ENCODE measurements around the gene FBXO46. TPM values are rescaled to one million over a fixed set of nuclear protein-coding genes. Genes with fewer than 3 reads are reported as not detected.
A peak's percentile ranks its signal among the peaks of the same experiment; 100 is the strongest.

Gene FBXO46
- total and polyA plus RNA-seq, 2 of the 13 experiments (the other 11 are each of a cell fraction or from before 2014, with no cell fraction given): 6.2 to 6.4 TPM

- TF ChIP-seq, protein P1, sequence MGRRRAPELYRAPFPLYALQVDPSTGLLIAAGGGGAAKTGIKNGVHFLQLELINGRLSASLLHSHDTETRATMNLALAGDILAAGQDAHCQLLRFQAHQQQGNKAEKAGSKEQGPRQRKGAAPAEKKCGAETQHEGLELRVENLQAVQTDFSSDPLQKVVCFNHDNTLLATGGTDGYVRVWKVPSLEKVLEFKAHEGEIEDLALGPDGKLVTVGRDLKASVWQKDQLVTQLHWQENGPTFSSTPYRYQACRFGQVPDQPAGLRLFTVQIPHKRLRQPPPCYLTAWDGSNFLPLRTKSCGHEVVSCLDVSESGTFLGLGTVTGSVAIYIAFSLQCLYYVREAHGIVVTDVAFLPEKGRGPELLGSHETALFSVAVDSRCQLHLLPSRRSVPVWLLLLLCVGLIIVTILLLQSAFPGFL (CRISPR knock-in tag; IDR thresholded peaks at IDR 0.05): 0 out of 2 replicates have a peak, but pooled peaks have one; percentile 60
- TF ChIP-seq ZNF282 (IDR thresholded peaks at IDR 0.05; ENCODE audit: partially characterized antibody): no peak
- peak; percentile 75; the same call in 1 of the 2 replicates for TF ChIP-seq NRL (CRISPR knock-in tag; IDR thresholded peaks at IDR 0.05; ENCODE audit: borderline replicate concordance)
- peak; percentile 71 for TF ChIP-seq TAF1 (CRISPR knock-in tag; IDR thresholded peaks at IDR 0.05)
- no peak for TF ChIP-seq ARID2 (CRISPR knock-in tag; IDR thresholded peaks at IDR 0.05; ENCODE audit: borderline replicate concordance)
- TF ChIP-seq FOXC1 (CRISPR knock-in tag; IDR thresholded peaks at IDR 0.05; ENCODE audit: borderline replicate concordance): no peak
- TF ChIP-seq, protein P2, sequence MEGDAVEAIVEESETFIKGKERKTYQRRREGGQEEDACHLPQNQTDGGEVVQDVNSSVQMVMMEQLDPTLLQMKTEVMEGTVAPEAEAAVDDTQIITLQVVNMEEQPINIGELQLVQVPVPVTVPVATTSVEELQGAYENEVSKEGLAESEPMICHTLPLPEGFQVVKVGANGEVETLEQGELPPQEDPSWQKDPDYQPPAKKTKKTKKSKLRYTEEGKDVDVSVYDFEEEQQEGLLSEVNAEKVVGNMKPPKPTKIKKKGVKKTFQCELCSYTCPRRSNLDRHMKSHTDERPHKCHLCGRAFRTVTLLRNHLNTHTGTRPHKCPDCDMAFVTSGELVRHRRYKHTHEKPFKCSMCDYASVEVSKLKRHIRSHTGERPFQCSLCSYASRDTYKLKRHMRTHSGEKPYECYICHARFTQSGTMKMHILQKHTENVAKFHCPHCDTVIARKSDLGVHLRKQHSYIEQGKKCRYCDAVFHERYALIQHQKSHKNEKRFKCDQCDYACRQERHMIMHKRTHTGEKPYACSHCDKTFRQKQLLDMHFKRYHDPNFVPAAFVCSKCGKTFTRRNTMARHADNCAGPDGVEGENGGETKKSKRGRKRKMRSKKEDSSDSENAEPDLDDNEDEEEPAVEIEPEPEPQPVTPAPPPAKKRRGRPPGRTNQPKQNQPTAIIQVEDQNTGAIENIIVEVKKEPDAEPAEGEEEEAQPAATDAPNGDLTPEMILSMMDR (CRISPR knock-in tag; IDR thresholded peaks at IDR 0.05): peak; percentile 94
- TF ChIP-seq BATF2 (CRISPR knock-in tag; IDR thresholded peaks at IDR 0.05): peak; percentile 75
- TF ChIP-seq RARG (CRISPR knock-in tag; IDR thresholded peaks at IDR 0.05; ENCODE audit: low read depth): no peak
- TF ChIP-seq NFE2 (CRISPR knock-in tag; IDR thresholded peaks at IDR 0.05): 0 out of 2 replicates have a peak, but pooled peaks have one; percentile 10
- TF ChIP-seq ZNF260 (CRISPR knock-in tag; IDR thresholded peaks at IDR 0.05; ENCODE audit: borderline replicate concordance, low read depth): no peak
- TF ChIP-seq ARNT2 (CRISPR knock-in tag; IDR thresholded peaks at IDR 0.05; ENCODE audit: low read depth): peak; percentile 85
Measured at GRCh38 chr19:45770192-45771101, 39.8 kb upstream of the FBXO46 start (continued).
